HG03520 (cell line): Measurements from ENCODE around the gene TBX4.
A peak's percentile ranks its signal among the peaks of the same experiment; 100 is the strongest.
"Not testable (repeated sequence)": the region's sequence is repeated elsewhere in the genome, so short reads cannot be mapped to it uniquely, and the experiment has no call there.

Source experiments
- ATAC-seq: cut with Tn5 transposase; IDR thresholded peaks from one replicate; pipeline ENCODE4 v1.9.1; 2021; ENCODE audit warnings: mild to moderate bottlenecking, moderate library complexity; ENCODE audit not compliant: unreplicated experiment

The TBX4 gene

DNA sequence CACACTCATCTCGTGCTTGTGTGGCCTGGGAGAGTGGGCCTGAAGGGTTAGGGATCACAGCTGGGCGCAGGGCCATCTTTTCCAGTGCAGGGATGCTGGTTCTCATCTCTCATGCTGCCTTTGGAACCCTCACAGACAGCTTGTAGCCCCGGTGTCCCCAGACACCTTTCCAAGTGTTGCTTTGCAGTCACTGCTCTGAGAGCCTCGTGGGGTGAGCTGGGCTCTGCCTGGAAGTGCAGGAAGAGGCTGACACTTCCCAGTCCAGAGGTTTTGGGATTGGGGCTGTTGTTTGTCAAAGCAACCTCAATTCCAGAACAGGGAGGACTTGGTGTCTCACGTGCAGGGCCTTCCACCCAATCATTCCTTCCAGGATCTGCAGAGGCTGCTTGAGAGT is 28.2 kb downstream of the TBX4 start:
- no peak for ATAC-seq

DNA sequence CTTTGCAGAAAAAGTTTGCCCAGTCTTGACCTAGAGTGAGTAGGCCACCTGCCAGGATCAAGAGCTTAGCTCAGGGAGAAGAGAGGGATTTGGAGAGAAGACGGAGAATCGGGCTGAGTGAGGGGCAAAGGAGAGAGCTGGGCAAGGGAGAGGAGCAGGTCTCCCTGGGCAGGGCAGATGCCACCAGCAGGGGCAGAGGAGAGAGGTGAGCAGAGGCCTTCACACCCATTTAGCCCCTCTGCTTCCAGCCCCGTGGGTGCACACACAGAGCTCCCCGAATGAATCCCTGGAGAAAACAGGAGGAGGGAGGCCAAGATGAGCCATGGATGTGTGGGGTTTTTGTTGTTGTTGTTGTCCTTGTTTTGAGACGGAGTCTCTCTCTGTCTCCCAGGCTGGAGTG is 29.2 kb downstream of the TBX4 start:
- no peak for ATAC-seq

DNA sequence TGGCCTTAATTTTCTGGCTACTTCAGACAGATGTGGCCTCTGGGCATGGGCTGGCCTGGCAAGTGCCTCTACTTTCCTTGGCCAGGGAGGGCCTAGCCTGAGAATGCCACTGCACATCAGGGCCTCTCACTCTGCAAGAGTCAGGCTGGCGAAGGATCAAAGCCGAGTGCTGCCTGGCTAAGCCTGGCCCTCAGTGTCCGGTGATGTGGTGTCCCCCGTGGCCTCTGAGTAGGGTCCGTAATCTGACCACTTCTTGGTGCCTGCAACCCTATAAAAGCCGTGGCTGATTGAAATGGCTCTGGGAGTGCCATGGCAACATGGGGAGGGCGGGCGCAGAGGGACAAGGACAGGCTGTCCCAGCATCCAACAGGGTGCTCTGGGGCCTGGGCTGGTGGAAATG is 30.2 kb downstream of the TBX4 start:
- no peak for ATAC-seq

DNA sequence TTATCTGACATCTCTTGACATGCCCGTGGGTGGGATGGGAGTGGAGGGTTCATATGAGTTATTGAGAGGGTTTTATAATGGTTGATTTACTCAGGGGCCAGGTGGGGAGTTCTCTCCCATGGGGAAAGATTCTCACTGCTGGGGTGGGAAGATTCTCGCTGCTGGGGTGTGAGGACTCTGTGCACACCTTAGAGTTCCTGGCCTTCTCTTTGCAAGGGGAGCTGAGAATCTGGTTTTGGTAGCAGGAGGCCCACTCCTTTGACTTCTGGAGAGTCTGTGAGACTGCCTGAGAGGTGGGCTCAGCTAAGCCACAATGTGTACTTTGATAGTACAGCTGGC is 31.5 kb downstream of the TBX4 start:
- ATAC-seq, result no peak

DNA sequence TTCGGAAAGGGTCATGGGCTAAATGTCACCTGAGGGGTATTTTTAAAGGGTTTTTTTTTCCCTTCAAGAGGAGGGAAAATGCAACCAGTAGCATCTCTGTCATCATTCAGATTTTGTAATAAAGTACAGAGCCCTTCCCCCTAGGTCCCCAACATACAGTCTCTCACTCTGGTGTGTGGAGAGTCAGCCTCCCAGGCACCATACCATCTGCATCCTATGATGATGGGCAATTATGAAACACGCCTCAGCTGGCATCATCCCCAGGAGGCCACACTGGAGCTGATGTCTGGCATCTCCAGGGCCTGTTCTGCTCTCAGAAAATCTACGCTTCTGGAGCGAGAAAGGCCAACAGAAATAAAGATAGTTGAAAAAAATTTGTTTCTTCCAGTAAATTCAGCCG is 32.0 kb downstream of the TBX4 start:
- ATAC-seq, result no peak

DNA sequence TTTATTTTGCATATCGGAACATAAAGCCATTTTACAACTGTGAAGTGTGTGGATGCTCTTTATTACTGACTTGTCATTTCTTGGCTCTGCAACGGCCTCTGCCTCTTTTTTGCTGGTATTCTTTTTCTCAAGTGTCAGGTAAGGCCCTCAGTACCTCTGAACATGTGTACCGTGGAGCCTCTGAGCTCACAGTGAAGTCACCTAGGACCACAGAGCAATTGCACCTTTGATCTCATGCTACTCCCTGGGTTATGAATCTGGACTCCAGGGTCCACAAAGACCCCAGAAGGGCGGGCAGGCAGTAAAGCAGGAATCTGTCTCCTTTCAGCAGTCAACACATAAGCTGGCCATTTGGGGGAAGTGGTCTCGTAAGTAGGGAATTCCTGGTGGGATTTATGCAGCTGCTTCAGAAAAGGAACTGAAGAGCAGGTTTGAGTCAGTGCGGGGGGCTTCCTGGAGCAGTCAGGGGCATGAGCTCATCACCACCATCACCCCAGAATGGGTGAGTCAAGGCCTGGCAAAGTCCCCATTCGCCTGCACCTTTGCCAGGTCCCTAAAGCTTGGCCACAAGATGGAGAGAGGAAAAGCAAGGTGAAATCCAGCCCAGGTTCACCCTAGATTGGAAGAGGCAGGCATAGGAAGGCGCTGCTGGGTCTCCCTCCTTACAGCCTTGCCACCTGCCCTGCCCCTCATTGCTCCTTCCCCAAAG is 33.0 kb downstream of the TBX4 start:
- ATAC-seq, result no peak

DNA sequence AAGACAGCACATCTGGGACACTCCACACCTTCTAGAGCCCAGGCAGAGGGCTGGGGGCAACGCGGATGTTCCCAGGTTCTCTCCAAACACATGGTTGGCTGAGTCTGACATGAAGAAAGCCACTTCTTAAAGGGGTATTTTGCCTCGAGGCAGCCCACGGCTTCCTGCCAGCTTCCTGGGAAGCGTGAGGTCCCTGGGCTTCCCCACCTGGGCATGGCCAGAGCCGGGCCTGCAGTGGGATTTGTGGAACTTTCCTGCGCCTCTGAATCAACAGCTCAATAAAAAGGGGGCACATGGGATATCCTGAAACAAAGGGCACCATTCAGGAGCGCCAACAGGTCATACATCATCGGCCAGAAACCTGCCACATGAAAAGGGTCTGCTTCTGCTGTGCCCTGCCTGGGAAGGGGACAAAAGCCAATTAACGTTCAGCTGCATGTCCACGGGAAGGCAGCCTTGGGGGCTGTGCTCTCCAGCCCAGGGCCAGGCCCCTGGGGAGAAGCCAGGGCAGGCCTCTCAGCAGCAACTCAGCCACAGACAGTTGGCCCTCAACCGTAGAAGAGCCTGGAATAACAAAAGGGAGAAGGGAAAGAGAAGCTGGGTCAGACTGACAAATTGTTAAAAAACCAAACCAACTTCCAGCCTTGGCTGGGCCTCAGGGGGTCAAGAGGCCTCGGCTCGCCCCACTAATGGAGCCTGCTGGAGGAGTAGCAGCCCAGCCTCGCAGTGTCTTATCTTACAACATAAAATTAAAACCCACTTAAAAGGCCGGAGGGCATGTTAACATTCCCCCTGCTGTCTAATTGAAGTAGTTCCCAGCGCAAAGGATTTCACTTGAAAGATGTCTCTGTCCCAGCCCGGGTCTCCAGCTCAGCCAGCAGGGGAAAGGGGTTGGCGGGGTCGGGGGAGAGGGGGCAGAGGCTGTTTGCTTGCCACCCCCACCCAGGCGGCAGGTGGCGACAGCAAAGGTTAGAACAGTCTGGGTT is 34.2 kb downstream of the TBX4 start:
- no peak for ATAC-seq

DNA sequence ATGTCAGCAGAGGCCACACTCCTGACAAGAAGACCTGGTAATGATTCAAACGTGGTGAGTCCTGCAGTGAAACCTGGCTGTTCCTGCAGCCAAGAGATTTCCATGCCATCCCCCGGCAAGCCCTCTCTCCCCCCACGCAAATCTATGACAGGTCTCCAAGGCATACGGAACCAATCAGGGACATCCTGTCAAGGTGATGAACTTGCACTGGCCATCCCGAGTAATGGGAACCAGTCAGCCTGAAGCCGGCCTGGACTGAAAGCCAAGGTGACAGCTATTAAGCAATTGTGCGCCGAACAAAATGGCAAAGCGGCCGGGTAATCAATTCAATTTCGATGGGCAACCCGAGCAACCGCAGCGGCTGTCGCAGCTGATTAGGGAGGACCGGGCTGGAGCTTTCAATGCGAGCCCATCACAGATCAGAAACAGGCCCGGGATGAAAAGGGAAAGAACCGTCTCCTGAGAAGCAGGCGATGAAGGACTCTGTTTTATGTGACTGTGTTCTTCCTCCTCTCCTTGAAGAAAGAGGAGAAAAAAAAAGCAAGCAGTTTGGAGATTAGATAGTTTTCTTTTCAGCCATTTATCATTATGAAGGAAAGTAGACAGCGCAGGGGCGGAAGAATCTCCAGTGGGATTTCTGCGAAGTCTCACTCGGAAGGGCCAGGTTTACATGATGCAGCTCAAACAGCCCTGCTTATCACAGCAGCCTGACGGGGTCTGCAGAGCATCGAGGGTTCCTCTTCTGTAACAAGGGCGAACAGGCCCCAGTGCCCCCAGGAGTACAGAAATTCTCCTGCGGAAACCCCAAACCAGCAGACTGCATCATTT is 35.2 kb downstream of the TBX4 start:
- ATAC-seq, result no peak

DNA sequence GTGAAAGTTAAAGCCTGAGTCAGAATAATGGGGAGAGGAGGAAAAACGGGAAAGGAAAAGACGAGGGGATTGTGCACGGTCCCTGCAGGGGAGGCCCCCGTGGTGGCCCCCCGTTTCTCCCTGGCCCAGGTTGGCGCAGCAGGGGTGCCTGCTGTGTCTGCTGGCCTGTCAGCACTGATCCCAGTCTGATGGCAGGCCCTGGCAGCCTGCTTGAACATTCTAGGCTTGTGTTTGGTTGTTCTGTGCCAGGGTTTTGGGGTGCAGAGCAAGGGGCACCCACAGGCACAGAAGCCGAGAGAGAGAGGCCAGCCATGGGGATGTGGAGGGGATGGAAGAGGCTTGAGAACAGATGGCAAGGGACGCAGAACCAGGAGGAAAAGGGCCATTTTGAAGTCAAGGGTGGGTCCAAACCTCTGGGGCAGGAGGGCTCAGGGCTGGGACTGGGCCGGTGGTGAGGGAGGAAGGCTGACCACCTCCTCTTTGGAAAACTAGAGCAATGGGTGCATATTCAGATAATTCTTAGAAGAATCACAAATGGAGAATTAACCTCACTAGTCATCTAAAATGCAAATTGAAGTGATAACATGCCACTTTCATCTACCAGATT is 35.9 kb downstream of the TBX4 start:
- no peak for ATAC-seq

DNA sequence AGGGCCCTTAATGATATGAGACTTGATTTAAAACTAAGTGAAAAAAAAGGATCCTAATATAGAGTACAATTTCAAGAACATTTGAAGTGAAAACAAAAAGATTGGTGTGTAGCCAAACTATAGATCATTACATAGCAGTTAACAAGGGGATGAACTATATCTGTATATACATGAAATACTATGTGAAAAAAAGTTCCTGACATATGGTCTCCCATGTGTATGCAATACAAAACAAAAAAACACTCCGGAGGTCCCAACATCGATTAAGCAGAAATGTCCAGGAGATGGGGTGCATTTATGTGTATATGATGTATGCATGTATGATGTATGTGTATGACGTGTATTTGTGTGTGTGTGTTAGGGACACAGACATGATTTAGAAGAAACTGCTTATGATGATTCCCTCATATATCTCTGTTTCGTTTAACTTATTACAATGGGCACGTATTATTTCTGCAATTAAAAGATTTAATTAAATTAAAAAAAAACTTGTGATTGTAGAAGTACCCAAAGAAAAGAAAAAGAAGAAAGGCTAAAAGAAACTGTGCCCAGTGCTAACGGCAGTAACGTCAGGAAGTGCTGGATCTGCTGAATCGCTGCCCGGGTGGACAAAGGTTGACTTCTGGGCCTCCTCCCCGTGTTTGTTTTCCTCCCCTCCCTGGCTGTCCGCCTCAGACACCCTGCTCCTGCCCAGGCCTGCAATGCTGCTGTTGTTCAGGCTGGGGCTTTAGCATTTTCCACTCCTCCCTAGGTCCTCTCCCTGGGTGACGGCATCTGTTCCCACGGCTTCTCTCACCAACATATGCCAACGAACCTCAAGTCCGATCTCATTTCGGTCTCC is 36.9 kb downstream of the TBX4 start:
- no peak for ATAC-seq

DNA sequence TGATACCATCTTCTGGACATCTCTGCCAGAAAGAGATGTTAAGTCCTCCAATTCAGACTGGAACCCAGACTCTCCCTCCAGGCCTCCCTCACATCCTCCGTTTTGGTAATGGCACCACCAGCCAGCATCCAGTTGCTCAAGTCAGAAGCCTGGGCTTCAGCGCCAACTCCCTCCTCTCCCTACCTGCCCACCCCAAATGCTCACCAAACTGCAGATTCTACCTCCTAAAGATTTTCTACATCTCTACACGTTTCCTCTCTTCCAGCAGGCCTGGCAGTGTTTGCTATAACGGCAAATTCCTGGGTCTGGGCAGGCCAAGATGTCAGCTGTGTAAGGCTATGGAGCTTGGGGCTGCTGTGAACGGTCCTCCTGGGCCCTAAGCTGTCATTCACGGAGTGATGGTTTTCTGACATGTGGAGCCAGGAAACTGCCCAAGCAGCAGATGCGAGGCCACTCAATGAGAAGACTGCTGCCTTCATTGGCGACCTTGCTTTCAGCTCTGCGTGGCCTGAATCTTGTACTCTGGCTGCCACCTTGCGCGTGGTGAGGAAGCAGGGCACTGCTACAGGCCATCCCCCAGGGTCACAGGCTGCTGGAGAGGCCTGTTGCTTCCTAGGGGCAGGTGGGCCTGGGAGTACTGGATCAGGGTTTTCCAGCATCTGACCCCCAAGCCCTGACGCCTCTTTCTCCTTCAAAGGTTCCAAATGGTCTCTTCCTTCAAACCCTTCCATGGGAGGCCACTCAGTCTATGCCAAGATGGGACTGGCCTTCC is 37.7 kb downstream of the TBX4 start:
- ATAC-seq, result no peak

DNA sequence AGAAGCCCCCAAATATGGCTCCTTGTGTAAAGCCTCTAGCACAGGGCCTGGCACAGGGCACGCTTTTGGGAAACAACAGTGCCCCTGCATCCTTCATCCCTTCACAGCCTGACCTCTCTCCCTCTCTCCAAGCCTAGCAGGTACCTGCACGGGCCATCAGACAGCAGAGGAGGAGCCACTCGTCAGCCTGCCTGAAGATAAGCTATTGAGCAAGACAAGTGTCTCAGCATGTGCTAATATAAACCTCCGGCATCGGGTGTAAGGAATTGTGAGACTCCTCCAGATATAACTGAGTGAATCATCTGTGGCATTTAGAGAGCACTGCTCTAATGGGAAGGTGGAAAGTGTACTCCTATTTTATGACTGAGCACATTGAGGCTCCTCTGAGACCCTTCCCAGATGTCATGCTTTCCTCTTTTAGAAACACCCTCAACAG is 38.3 kb downstream of the TBX4 start:
- no peak for ATAC-seq

DNA sequence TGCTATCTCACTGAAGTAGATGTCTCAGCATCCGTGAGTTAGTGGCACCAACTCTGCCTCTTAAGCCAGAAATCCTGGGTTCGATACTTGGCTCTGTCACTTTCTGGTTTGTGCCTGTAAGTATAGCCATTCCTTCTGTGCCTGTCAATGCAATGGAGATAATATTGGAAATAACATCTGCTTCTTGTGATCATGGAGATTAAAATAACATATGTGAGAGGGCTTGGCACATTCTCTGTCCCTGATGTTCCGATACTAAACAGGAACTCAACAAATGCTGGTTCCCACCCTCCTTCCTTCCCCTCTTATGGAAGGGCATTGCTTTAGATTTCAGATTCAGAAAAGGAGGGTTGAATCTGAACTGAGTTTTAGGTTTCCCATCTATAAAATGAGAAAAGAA is 39.8 kb downstream of the TBX4 start:
- ATAC-seq, result no peak

DNA sequence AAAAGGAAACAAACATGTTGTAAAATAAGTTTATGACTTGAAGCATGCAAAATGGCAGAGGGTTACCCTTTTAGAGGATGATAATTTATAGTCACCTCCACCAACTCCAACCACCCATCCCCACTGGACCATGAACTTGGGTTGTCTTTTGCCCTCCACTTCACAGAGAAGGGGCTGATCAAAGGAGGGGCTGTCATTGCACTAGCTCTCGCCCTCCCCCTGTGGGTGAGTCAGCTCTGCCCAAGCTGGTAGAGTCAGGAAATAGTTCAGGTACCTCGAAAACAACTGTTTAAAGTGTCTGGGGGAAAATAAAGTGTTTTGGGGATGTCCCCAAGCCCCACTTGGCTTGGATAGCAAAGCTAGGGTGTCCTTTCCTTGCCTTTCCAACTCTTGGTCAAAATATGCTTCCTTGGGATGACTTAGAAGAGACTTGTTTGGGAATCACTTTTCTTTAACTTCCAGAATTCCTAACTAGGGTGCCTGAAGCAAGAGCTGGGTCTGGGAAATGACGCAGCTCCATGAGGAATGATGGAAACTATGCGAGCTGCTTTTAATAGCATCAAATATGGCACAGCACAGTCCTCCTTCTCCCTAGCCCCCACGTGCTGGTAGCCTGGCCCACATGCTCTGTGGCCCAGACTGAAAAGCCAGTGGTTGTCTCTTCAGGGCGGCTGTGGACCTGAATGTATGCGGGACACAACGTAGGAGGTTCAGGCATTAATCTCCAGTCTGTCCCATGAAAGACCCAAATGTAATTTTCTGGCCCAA is 40.7 kb downstream of the TBX4 start:
- no peak for ATAC-seq

DNA sequence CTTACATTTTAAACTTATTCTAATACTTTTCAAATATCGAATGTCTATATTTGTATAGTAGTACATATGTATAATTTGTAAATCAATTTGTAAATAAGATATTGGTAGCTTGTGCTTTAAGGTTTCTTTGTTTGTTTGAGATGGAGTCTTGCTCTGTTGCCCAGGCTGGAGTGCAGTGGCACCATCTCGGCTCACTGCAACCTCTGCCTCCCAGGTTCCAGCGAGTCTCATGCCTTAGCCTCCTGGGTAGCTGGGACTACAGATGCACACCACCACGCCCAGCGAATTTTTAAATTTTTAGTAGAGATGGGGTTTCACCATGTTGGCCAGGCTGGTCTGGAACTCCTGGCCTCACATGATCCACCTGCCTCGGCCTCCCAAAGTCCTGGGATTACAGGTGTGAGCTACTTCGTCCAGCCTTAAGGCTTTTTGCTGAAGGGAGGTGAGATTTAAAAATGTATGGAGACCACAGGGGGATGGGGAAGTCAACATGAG is 41.7 kb downstream of the TBX4 start:
- not testable (repeated sequence) for ATAC-seq

DNA sequence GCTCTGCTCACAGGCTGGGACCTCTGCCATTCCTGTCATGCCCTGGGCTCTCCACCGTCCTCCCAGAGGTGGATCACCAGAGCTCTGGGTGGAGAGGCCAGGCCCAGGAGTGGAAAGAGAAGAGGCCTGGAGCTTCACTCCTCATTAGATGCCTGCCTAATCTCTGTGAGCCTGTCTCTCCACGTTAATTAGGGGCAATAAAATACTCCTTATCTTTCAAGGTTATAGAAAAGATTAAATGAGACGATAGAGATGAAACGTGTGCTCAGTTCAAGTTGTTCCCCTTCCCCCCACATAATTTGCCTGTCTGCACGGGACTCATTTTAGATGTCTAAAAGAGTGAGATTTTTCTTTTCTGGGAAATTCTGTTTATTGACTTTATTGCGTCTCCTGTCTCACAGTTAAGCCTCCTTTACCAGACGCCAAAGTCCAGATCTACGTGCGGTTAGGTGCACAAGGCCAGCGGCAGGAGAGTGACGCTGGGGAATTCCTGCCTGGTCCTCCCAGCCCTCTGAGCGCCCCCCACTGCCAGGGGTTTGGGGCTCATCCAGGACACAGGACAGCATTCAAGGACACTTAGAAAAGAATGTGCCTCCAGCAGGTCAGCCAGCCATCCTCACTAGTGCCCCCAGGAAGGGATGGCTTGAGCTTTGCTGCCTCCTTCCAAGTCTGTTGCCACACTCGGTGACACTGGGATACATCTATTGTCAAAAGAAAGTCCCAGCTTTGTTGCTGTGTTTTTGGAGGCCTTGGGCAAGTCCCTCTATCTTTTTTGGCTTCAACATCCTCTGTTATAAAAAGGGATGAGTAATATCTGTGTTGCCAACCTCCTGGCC is 42.3 kb downstream of the TBX4 start:
- no peak for ATAC-seq

DNA sequence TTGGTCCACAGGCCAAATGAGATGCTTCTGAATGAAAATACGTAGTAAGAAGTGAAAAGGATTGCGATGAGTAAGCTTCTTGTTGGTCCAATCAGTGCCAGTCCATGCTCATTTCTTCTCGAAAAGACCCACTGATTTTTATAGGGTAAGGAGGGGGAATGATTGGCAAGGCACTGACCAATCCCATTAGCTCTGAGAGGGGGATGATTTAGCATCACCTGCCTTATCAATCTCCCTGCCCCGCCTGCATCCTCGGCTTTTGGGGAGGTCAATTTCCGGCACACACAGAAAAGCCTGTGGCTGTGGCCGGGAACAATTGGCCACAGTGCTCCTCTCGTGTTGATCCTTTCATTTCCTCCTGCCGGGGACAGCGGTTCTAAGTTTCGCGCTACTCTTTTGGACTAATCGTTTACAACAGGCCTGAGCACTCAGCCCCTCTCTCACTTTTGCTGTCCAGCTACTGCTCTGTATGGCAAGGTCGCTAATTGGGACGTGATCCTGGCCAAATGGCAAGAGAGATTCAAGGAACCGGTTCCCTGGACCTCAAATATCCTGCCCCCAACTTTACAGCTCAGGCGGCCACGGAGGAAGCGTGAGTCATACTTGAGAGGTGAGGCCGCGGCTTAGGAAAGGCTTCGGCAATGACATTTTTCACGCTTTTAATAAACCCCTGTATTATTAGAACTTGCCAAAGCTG is 43.1 kb downstream of the TBX4 start:
- ATAC-seq, result peak; percentile 47
